ENCODE data around the gene RBMX. TPM values are rescaled to one million over a fixed set of nuclear protein-coding genes. Genes with fewer than 3 reads are reported as not detected.

Gene RBMX
- total RNA-seq, 4 donors from 2014 or later: 203 to 255 (median 211) TPM

- Histone ChIP-seq H3K27me3 (no peaks in the 10 kb centered on the region), H3K27ac (peak overlapping the region in 3 of 4 donors; percentile 31 to 95 (median 36)), H3K4me3 (peak overlapping the region; percentile 10 to 75 (median 44)), H3K9me3 (no peaks in the 10 kb centered on the region), H3K36me3 (no peaks in the 10 kb centered on the region), H3K4me1 (peaks cover 0 to 6% (median 0%) of the 10 kb centered on the region in 4 donors)
- WGBS, 2 donors: 15 to 36% methylated on average over 4 of the region's 4 CpGs
- DNase-seq (ENCODE audit: low spot score in 2 of 2): no peak
- TF ChIP-seq CTCF (IDR thresholded peaks at IDR 0.05) (no peak), POLR2A (IDR thresholded peaks at IDR 0.05) (no peak), EP300 (IDR thresholded peaks at IDR 0.05) (no peak)
Observed at GRCh38 chrX:136910565-136911035, 30.1 kb upstream of the RBMX start.

GRCh38 chrX:136909706-136910564 is 29.4 kb upstream of the RBMX start:
- DNase-seq (ENCODE audit: low spot score in 2 of 2): peak; percentile 75 to 92
- Histone ChIP-seq H3K36me3 (no peaks in the 10 kb centered on the region), H3K27ac (peak overlapping the region; percentile 84 to 95 (median 92)), H3K27me3 (no peaks in the 10 kb centered on the region), H3K4me3 (peak overlapping the region; percentile 56 to 75 (median 66)), H3K4me1 (peaks cover 0 to 6% (median 0%) of the 10 kb centered on the region in 4 donors), H3K9me3 (no peaks in the 10 kb centered on the region)
- 1 to 35% methylated on average over 23 to 26 of the region's 26 CpGs for WGBS, 2 donors
- TF ChIP-seq EP300 (IDR thresholded peaks at IDR 0.05) (peak in 1 of 2 donors; percentile 82), POLR2A (IDR thresholded peaks at IDR 0.05) (peak in 1 of 2 donors; percentile 77), CTCF (IDR thresholded peaks at IDR 0.05) (no peak)

- peak overlapping the region; percentile 56 to 75 (median 66) for H3K4me3 ChIP-seq
- peaks cover 0 to 6% (median 0%) of the 10 kb centered on the region in 4 donors for H3K4me1 ChIP-seq
- DNase-seq (ENCODE audit: low spot score in 2 of 2): peak; percentile 68 to 70
- H3K9me3 ChIP-seq: no peaks in the 10 kb centered on the region
- 0 to 66% methylated on average over 6 to 32 of the region's 47 CpGs for WGBS, 2 donors
- no peaks in the 10 kb centered on the region for H3K27me3 ChIP-seq
- no peaks in the 10 kb centered on the region for H3K36me3 ChIP-seq
- peak overlapping the region; percentile 84 to 95 (median 92) for H3K27ac ChIP-seq
- TF ChIP-seq EP300 (IDR thresholded peaks at IDR 0.05) (no peak), POLR2A (IDR thresholded peaks at IDR 0.05) (no peak), CTCF (IDR thresholded peaks at IDR 0.05) (no peak)
Observed at GRCh38 chrX:136909119-136909705, 28.7 kb upstream of the RBMX start.

- Histone ChIP-seq H3K4me3 (no peak overlapping the region), H3K36me3 (no peaks in the 10 kb centered on the region), H3K27me3 (no peaks in the 10 kb centered on the region), H3K27ac (peak overlapping the region in 1 of 4 donors; percentile 24), H3K9me3 (no peaks in the 10 kb centered on the region), H3K4me1 (peaks cover 0 to 6% (median 0%) of the 10 kb centered on the region in 4 donors)
- peak; percentile 21 to 34 for DNase-seq (ENCODE audit: low spot score in 2 of 2)
- WGBS, 2 donors: 45 to 55% methylated on average over 11 of the region's 11 CpGs
- TF ChIP-seq EP300 (IDR thresholded peaks at IDR 0.05) (no peak), CTCF (IDR thresholded peaks at IDR 0.05) (no peak), POLR2A (IDR thresholded peaks at IDR 0.05) (no peak)
Observed at GRCh38 chrX:136907621-136908020, 27.1 kb upstream of the RBMX start.
